ENCODE data around the gene REV1. TPM values are rescaled to one million over a fixed set of nuclear protein-coding genes. Genes with fewer than 3 reads are reported as not detected.

Gene REV1
- total RNA-seq, 1 experiment from 2014 or later = 96.3 TPM

GRCh38 chr2:99436874-99437273 is 52.9 kb downstream of the REV1 start:
- no peaks in the 10 kb centered on the region for H3K9me3 ChIP-seq (ENCODE audit: low read length)
- no peak for DNase-seq
- peaks cover 93% of the 10 kb centered on the region for H3K79me2 ChIP-seq (ENCODE audit: low read length)
- H2AFZ ChIP-seq (ENCODE audit: low read length) = no peak overlapping the region
- no peak overlapping the region for H3K4me2 ChIP-seq (ENCODE audit: low read depth, low read length, poor library complexity, severe bottlenecking)
- H3K27me3 ChIP-seq (ENCODE audit: low read length) = no peaks in the 10 kb centered on the region
- H3K9me2 ChIP-seq (replicated peaks; ENCODE audit: insufficient read depth, low read length) = no peaks in the 10 kb centered on the region
- no peaks in the 10 kb centered on the region for H3K4me1 ChIP-seq (ENCODE audit: low read length)
- H3K9ac ChIP-seq (ENCODE audit: low read length) = no peak overlapping the region
- no peak overlapping the region for H3K4me3 ChIP-seq (ENCODE audit: low read length)
- no peaks in the 10 kb centered on the region for H4K20me1 ChIP-seq (ENCODE audit: insufficient read depth, low read depth, low read length)
- peaks cover 46% of the 10 kb centered on the region for H3K36me3 ChIP-seq (ENCODE audit: insufficient read depth, low read length)
- no peak overlapping the region for H3K27ac ChIP-seq (ENCODE audit: low read length)

GRCh38 chr2:99433340-99433739 is 56.5 kb downstream of the REV1 start:
- H3K4me2 ChIP-seq (ENCODE audit: low read depth, low read length, poor library complexity, severe bottlenecking) = no peak overlapping the region
- no peaks in the 10 kb centered on the region for H3K27me3 ChIP-seq (ENCODE audit: low read length)

GRCh38 chr2:99431587-99432275 is 58.1 kb downstream of the REV1 start:
- peaks cover 86% of the 10 kb centered on the region for H3K79me2 ChIP-seq (ENCODE audit: low read length)
- no peak for DNase-seq
- H3K36me3 ChIP-seq (ENCODE audit: insufficient read depth, low read length) = peaks cover 63% of the 10 kb centered on the region; the same call in 1 of the 2 replicates

More at GRCh38 chr2:99433340-99433739, 56.5 kb downstream of the REV1 start:
- H3K4me3 ChIP-seq (ENCODE audit: low read length) = no peak overlapping the region
- no peak overlapping the region for H3K27ac ChIP-seq (ENCODE audit: low read length)
- no peaks in the 10 kb centered on the region for H3K9me3 ChIP-seq (ENCODE audit: low read length)
- H2AFZ ChIP-seq (ENCODE audit: low read length) = no peak overlapping the region
- peaks cover 59% of the 10 kb centered on the region; the same call in 1 of the 2 replicates for H3K36me3 ChIP-seq (ENCODE audit: insufficient read depth, low read length)
- no peak for DNase-seq
- H3K79me2 ChIP-seq (ENCODE audit: low read length) = peaks cover 87% of the 10 kb centered on the region
- H3K9ac ChIP-seq (ENCODE audit: low read length) = no peak overlapping the region
- H4K20me1 ChIP-seq (ENCODE audit: insufficient read depth, low read depth, low read length) = no peaks in the 10 kb centered on the region
- no peaks in the 10 kb centered on the region for H3K9me2 ChIP-seq (replicated peaks; ENCODE audit: insufficient read depth, low read length)
- H3K4me1 ChIP-seq (ENCODE audit: low read length) = peaks cover 5% of the 10 kb centered on the region; the same call in 1 of the 2 replicates

GRCh38 chr2:99430614-99431291 is 59.1 kb downstream of the REV1 start:
- DNase-seq = no peak
- Histone ChIP-seq H3K36me3 (ENCODE audit: insufficient read depth, low read length) (peaks cover 68% of the 10 kb centered on the region; the same call in 1 of the 2 replicates), H2AFZ (ENCODE audit: low read length) (no peak overlapping the region), H3K79me2 (ENCODE audit: low read length) (peaks cover 80% of the 10 kb centered on the region), H3K9me3 (ENCODE audit: low read length) (no peaks in the 10 kb centered on the region), H3K4me3 (ENCODE audit: low read length) (no peak overlapping the region), H3K9me2 (replicated peaks; ENCODE audit: insufficient read depth, low read length) (no peaks in the 10 kb centered on the region), H3K4me1 (ENCODE audit: low read length) (peaks cover 5% of the 10 kb centered on the region; the same call in 1 of the 2 replicates), H3K27ac (ENCODE audit: low read length) (no peak overlapping the region), H3K27me3 (ENCODE audit: low read length) (no peaks in the 10 kb centered on the region), H3K9ac (ENCODE audit: low read length) (no peak overlapping the region), H4K20me1 (ENCODE audit: insufficient read depth, low read depth, low read length) (no peaks in the 10 kb centered on the region), H3K4me2 (ENCODE audit: low read depth, low read length, poor library complexity, severe bottlenecking) (no peak overlapping the region)

More at GRCh38 chr2:99431587-99432275, 58.1 kb downstream of the REV1 start:
- Histone ChIP-seq H2AFZ (ENCODE audit: low read length) (no peak overlapping the region), H4K20me1 (ENCODE audit: insufficient read depth, low read depth, low read length) (no peaks in the 10 kb centered on the region), H3K27me3 (ENCODE audit: low read length) (no peaks in the 10 kb centered on the region), H3K9me3 (ENCODE audit: low read length) (no peaks in the 10 kb centered on the region), H3K9ac (ENCODE audit: low read length) (no peak overlapping the region), H3K27ac (ENCODE audit: low read length) (no peak overlapping the region), H3K4me3 (ENCODE audit: low read length) (no peak overlapping the region), H3K9me2 (replicated peaks; ENCODE audit: insufficient read depth, low read length) (no peaks in the 10 kb centered on the region), H3K4me1 (ENCODE audit: low read length) (peaks cover 5% of the 10 kb centered on the region; the same call in 1 of the 2 replicates), H3K4me2 (ENCODE audit: low read depth, low read length, poor library complexity, severe bottlenecking) (no peak overlapping the region)

- peaks cover 67% of the 10 kb centered on the region for H3K36me3 ChIP-seq (ENCODE audit: insufficient read depth, low read length)
These were observed 64.8 kb downstream of the REV1 start for GRCh38 chr2:99425022-99425421.

GRCh38 chr2:99424371-99424770 is 65.4 kb downstream of the REV1 start:
- H3K4me3 ChIP-seq (ENCODE audit: low read length) = no peak overlapping the region

More at GRCh38 chr2:99425022-99425421, 64.8 kb downstream of the REV1 start:
- Histone ChIP-seq H3K4me3 (ENCODE audit: low read length) (no peak overlapping the region), H2AFZ (ENCODE audit: low read length) (no peak overlapping the region), H3K9me3 (ENCODE audit: low read length) (no peaks in the 10 kb centered on the region), H3K9ac (ENCODE audit: low read length) (no peak overlapping the region), H3K27ac (ENCODE audit: low read length) (no peak overlapping the region), H3K9me2 (replicated peaks; ENCODE audit: insufficient read depth, low read length) (no peaks in the 10 kb centered on the region), H3K27me3 (ENCODE audit: low read length) (no peaks in the 10 kb centered on the region), H3K4me1 (ENCODE audit: low read length) (no peaks in the 10 kb centered on the region), H3K79me2 (ENCODE audit: low read length) (peaks cover 59% of the 10 kb centered on the region), H4K20me1 (ENCODE audit: insufficient read depth, low read depth, low read length) (no peaks in the 10 kb centered on the region), H3K4me2 (ENCODE audit: low read depth, low read length, poor library complexity, severe bottlenecking) (no peak overlapping the region)
- no peak for DNase-seq

GRCh38 chr2:99422599-99422998 is 67.2 kb downstream of the REV1 start:
- no peak overlapping the region for H3K4me3 ChIP-seq (ENCODE audit: low read length)
- H3K27me3 ChIP-seq (ENCODE audit: low read length) = no peaks in the 10 kb centered on the region
- H3K9ac ChIP-seq (ENCODE audit: low read length) = no peak overlapping the region
- peak; percentile 40 for DNase-seq
- peaks cover 68% of the 10 kb centered on the region for H3K36me3 ChIP-seq (ENCODE audit: insufficient read depth, low read length)
- no peaks in the 10 kb centered on the region for H4K20me1 ChIP-seq (ENCODE audit: insufficient read depth, low read depth, low read length)
- H3K4me1 ChIP-seq (ENCODE audit: low read length) = no peaks in the 10 kb centered on the region
- H3K27ac ChIP-seq (ENCODE audit: low read length) = no peak overlapping the region
- no peak overlapping the region for H2AFZ ChIP-seq (ENCODE audit: low read length)
- peaks cover 45% of the 10 kb centered on the region for H3K79me2 ChIP-seq (ENCODE audit: low read length)
- H3K9me2 ChIP-seq (replicated peaks; ENCODE audit: insufficient read depth, low read length) = no peaks in the 10 kb centered on the region
- no peak overlapping the region for H3K4me2 ChIP-seq (ENCODE audit: low read depth, low read length, poor library complexity, severe bottlenecking)
- no peaks in the 10 kb centered on the region for H3K9me3 ChIP-seq (ENCODE audit: low read length)

More at GRCh38 chr2:99424371-99424770, 65.4 kb downstream of the REV1 start:
- Histone ChIP-seq H4K20me1 (ENCODE audit: insufficient read depth, low read depth, low read length) (no peaks in the 10 kb centered on the region), H3K27ac (ENCODE audit: low read length) (no peak overlapping the region), H3K4me1 (ENCODE audit: low read length) (no peaks in the 10 kb centered on the region), H2AFZ (ENCODE audit: low read length) (no peak overlapping the region), H3K9me2 (replicated peaks; ENCODE audit: insufficient read depth, low read length) (no peaks in the 10 kb centered on the region), H3K79me2 (ENCODE audit: low read length) (peaks cover 55% of the 10 kb centered on the region), H3K4me2 (ENCODE audit: low read depth, low read length, poor library complexity, severe bottlenecking) (no peak overlapping the region), H3K9me3 (ENCODE audit: low read length) (no peaks in the 10 kb centered on the region), H3K9ac (ENCODE audit: low read length) (no peak overlapping the region), H3K27me3 (ENCODE audit: low read length) (no peaks in the 10 kb centered on the region), H3K36me3 (ENCODE audit: insufficient read depth, low read length) (peaks cover 67% of the 10 kb centered on the region)
- peak; percentile 33 for DNase-seq

GRCh38 chr2:99421469-99421868 is 68.3 kb downstream of the REV1 start:
- peaks cover 65% of the 10 kb centered on the region for H3K36me3 ChIP-seq (ENCODE audit: insufficient read depth, low read length)
- H3K9me3 ChIP-seq (ENCODE audit: low read length) = no peaks in the 10 kb centered on the region
- no peak overlapping the region for H3K9ac ChIP-seq (ENCODE audit: low read length)
- H3K9me2 ChIP-seq (replicated peaks; ENCODE audit: insufficient read depth, low read length) = no peaks in the 10 kb centered on the region
- H3K4me3 ChIP-seq (ENCODE audit: low read length) = no peak overlapping the region
- no peak overlapping the region for H2AFZ ChIP-seq (ENCODE audit: low read length)
- H3K79me2 ChIP-seq (ENCODE audit: low read length) = peaks cover 39% of the 10 kb centered on the region
- no peaks in the 10 kb centered on the region for H3K27me3 ChIP-seq (ENCODE audit: low read length)
- no peaks in the 10 kb centered on the region for H3K4me1 ChIP-seq (ENCODE audit: low read length)
- no peak overlapping the region for H3K27ac ChIP-seq (ENCODE audit: low read length)
- H3K4me2 ChIP-seq (ENCODE audit: low read depth, low read length, poor library complexity, severe bottlenecking) = no peak overlapping the region
- H4K20me1 ChIP-seq (ENCODE audit: insufficient read depth, low read depth, low read length) = no peaks in the 10 kb centered on the region
- DNase-seq = no peak

Data from Karpas-422 (cell line).